Duodenal mucosa (tissue), 2 donors: ENCODE results near the gene RFT1.

Source experiments
- H3K27ac ChIP-seq: one replicate; pipeline ENCODE4 v1.7.0; 2013; ENCODE audit warnings: low read depth, low read length
- H3K27me3 ChIP-seq, 2 donors: one replicate each; pipeline ENCODE4 v1.7.0; 2013; ENCODE audit warnings: low read length in 2 of 2, control low read depth in 1 of 2; ENCODE audit not compliant: insufficient read depth in 2 of 2, control insufficient read depth in 1 of 2
- H3K36me3 ChIP-seq, 2 donors: one replicate each; pipeline ENCODE4 v1.7.0; 2013; ENCODE audit warnings: low read length in 2 of 2, control low read depth in 1 of 2; ENCODE audit not compliant: insufficient read depth in 2 of 2, control insufficient read depth in 1 of 2
- H3K4me1 ChIP-seq, 2 donors: one replicate each; pipeline ENCODE4 v1.7.0; 2013; ENCODE audit warnings: low read length in 2 of 2, control low read depth in 1 of 2; ENCODE audit not compliant: insufficient read depth in 2 of 2, control insufficient read depth in 1 of 2
- H3K4me3 ChIP-seq, 2 donors: one replicate each; pipeline ENCODE4 v1.7.0; 2013; ENCODE audit warnings: low read length in 2 of 2, low read depth in 1 of 2
- H3K9ac ChIP-seq, 2 donors: one replicate each; pipeline ENCODE4 v1.7.0; 2013; ENCODE audit warnings: low read length in 2 of 2, low read depth in 1 of 2
- H3K9me3 ChIP-seq, 2 donors: one replicate each; pipeline ENCODE4 v1.7.0; 2013; ENCODE audit warnings: low read length in 2 of 2, control low read depth in 1 of 2; ENCODE audit not compliant: control insufficient read depth in 1 of 2

The RFT1 gene

GRCh38 chr3:53130179-53131061, at the start of gene RFT1:
Gene RFT1, minus strand, starts transcription at chr3:53130435. Its CDS starts 35 bp downstream, at chr3:53130400.
- peak within 1 kb of the TSS; percentile 76 to 94 for H3K9ac ChIP-seq
- peak within 1 kb of the TSS; percentile 75 to 88 for H3K4me3 ChIP-seq
- H3K36me3 ChIP-seq, result peaks cover 0 to 5% of the 10 kb centered on the region in 2 donors
- no peaks in the 10 kb centered on the region for H3K27me3 ChIP-seq
- H3K9me3 ChIP-seq, result no peaks in the 10 kb centered on the region
- peak within 1 kb of the TSS; percentile 87 for H3K27ac ChIP-seq
- H3K4me1 ChIP-seq, result peaks cover 26 to 30% of the 10 kb centered on the region in 2 donors

GRCh38 chr3:53179580-53179979, 49.3 kb upstream of the RFT1 start:
- H3K9me3 ChIP-seq, result no peaks in the 10 kb centered on the region
- no peak overlapping the region for H3K9ac ChIP-seq
- H3K27me3 ChIP-seq, result no peaks in the 10 kb centered on the region
- no peak overlapping the region for H3K4me3 ChIP-seq
- H3K27ac ChIP-seq, result no peak overlapping the region
- peaks cover 5 to 29% of the 10 kb centered on the region in 2 donors for H3K4me1 ChIP-seq
- H3K36me3 ChIP-seq, result peaks cover 54 to 79% of the 10 kb centered on the region in 2 donors

GRCh38 chr3:53178246-53178645, 48.0 kb upstream of the RFT1 start:
- Histone ChIP-seq H3K27ac (no peak overlapping the region), H3K27me3 (no peaks in the 10 kb centered on the region), H3K9me3 (no peaks in the 10 kb centered on the region), H3K36me3 (peaks cover 48 to 83% of the 10 kb centered on the region in 2 donors), H3K4me1 (peaks cover 5 to 29% of the 10 kb centered on the region in 2 donors), H3K9ac (no peak overlapping the region), H3K4me3 (no peak overlapping the region)

- Histone ChIP-seq H3K36me3 (peaks cover 33 to 62% of the 10 kb centered on the region in 2 donors), H3K4me1 (peaks cover 21 to 47% of the 10 kb centered on the region in 2 donors), H3K9ac (no peak overlapping the region)
These were observed 45.6 kb upstream of the RFT1 start for GRCh38 chr3:53175613-53176540.

GRCh38 chr3:53174346-53175250, 44.4 kb upstream of the RFT1 start:
- Histone ChIP-seq H3K9ac (no peak overlapping the region), H3K9me3 (no peaks in the 10 kb centered on the region), H3K4me1 (peaks cover 29 to 50% of the 10 kb centered on the region in 2 donors), H3K27ac (no peak overlapping the region), H3K27me3 (no peaks in the 10 kb centered on the region), H3K4me3 (no peak overlapping the region), H3K36me3 (peaks cover 21 to 49% of the 10 kb centered on the region in 2 donors)

More at GRCh38 chr3:53175613-53176540, 45.6 kb upstream of the RFT1 start:
- no peak overlapping the region for H3K27ac ChIP-seq
- H3K27me3 ChIP-seq, result no peaks in the 10 kb centered on the region
- H3K4me3 ChIP-seq, result no peak overlapping the region
- no peaks in the 10 kb centered on the region for H3K9me3 ChIP-seq

GRCh38 chr3:53173107-53173506, 42.9 kb upstream of the RFT1 start:
- H3K27me3 ChIP-seq, result no peaks in the 10 kb centered on the region

GRCh38 chr3:53171827-53172505, 41.7 kb upstream of the RFT1 start:
- peaks cover 54 to 72% of the 10 kb centered on the region in 2 donors for H3K4me1 ChIP-seq
- H3K27ac ChIP-seq, result no peak overlapping the region
- H3K4me3 ChIP-seq, result peak overlapping the region in 1 of 2 donors; percentile 2
- H3K27me3 ChIP-seq, result no peaks in the 10 kb centered on the region
- peaks cover 9 to 33% of the 10 kb centered on the region in 2 donors for H3K36me3 ChIP-seq
- H3K9me3 ChIP-seq, result no peaks in the 10 kb centered on the region
- H3K9ac ChIP-seq, result peak overlapping the region in 1 of 2 donors; percentile 22

More at GRCh38 chr3:53173107-53173506, 42.9 kb upstream of the RFT1 start:
- H3K27ac ChIP-seq, result no peak overlapping the region
- H3K9ac ChIP-seq, result no peak overlapping the region
- H3K36me3 ChIP-seq, result peaks cover 9 to 34% of the 10 kb centered on the region in 2 donors
- H3K4me1 ChIP-seq, result peaks cover 43 to 61% of the 10 kb centered on the region in 2 donors
- H3K4me3 ChIP-seq, result no peak overlapping the region
- no peaks in the 10 kb centered on the region for H3K9me3 ChIP-seq

- Histone ChIP-seq H3K4me1 (peaks cover 63 to 76% of the 10 kb centered on the region in 2 donors), H3K9me3 (no peaks in the 10 kb centered on the region), H3K36me3 (peaks cover 6 to 36% of the 10 kb centered on the region in 2 donors), H3K27ac (peak overlapping the region; percentile 45), H3K27me3 (no peaks in the 10 kb centered on the region), H3K4me3 (peak overlapping the region; percentile 2 to 41), H3K9ac (no peak overlapping the region)
These were observed 40.8 kb upstream of the RFT1 start for GRCh38 chr3:53171064-53171418.
